ENCODE measurements around the gene USP1. TPM values are rescaled to one million over a fixed set of nuclear protein-coding genes. Genes with fewer than 3 reads are reported as not detected.
A peak's percentile ranks its signal among the peaks of the same experiment; 100 is the strongest.

The USP1 gene, protein sequence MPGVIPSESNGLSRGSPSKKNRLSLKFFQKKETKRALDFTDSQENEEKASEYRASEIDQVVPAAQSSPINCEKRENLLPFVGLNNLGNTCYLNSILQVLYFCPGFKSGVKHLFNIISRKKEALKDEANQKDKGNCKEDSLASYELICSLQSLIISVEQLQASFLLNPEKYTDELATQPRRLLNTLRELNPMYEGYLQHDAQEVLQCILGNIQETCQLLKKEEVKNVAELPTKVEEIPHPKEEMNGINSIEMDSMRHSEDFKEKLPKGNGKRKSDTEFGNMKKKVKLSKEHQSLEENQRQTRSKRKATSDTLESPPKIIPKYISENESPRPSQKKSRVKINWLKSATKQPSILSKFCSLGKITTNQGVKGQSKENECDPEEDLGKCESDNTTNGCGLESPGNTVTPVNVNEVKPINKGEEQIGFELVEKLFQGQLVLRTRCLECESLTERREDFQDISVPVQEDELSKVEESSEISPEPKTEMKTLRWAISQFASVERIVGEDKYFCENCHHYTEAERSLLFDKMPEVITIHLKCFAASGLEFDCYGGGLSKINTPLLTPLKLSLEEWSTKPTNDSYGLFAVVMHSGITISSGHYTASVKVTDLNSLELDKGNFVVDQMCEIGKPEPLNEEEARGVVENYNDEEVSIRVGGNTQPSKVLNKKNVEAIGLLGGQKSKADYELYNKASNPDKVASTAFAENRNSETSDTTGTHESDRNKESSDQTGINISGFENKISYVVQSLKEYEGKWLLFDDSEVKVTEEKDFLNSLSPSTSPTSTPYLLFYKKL
- total RNA-seq, result 10 to 100 TPM; 14.6 to 31.3 (median 24.7) TPM

DNA sequence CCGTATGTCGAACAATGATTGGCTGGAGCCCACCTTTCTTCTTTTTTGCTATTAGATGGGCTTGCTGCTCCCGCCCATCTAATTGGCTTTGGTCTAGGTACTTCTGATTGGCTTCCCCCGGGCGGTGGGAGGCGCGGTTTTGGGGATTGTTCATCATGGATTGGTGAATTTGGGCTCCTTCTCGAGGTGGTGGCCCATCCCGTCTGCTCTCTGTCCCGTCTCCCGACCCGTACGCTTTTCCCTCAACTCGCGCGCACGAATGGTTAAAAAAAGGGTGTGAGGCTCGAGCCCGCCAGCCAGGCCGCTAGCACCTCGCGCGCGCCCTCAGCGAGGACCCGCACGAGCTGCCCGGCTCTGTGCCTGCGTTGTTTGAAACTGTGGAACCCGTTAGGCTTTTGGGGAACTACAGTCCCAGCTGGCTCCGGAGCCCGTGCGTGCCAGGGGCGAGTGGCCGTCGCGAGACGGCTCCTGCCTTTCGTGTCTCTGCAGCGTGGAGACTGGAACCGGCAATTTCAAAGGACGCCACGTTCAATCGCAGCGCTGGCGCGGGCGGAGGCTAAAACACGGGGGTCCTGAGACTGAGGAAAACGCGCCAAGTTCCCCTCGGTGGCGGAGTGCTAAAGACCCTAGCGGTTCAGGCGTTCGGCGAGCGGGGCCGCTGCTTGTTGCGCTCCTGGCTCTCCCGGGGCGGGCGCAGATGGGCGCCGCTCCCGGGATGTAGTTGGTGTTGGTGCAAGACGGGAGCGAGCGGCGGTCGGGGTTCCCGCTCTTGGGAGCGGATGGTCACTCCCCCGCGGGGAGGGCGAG lies at the start of gene USP1:
TSS of gene USP1 (plus strand) at position 584 of the 807 bp plus-strand sequence. CDS start 2,819 bp downstream, outside the sequence.
- H3K4me3 ChIP-seq, result peak within 1 kb of the TSS; percentile 76 to 99 (median 96)
- H3K4me1 ChIP-seq, result peaks cover 12 to 49% (median 21%) of the 10 kb centered on the region in 3 donors
- peak; percentile 95 for DNase-seq
- H3K27ac ChIP-seq, result peak within 1 kb of the TSS; percentile 98 to 99 (median 99)
- intact Hi-C loops (cut with DNase I), result no loop called here
- no peaks in the 10 kb centered on the region for H3K9me3 ChIP-seq
- peak in 3 of 4 donors; percentile 12 to 58 (median 25) for TF ChIP-seq POLR2A (IDR thresholded peaks at IDR 0.05)
- TF ChIP-seq, protein P1, sequence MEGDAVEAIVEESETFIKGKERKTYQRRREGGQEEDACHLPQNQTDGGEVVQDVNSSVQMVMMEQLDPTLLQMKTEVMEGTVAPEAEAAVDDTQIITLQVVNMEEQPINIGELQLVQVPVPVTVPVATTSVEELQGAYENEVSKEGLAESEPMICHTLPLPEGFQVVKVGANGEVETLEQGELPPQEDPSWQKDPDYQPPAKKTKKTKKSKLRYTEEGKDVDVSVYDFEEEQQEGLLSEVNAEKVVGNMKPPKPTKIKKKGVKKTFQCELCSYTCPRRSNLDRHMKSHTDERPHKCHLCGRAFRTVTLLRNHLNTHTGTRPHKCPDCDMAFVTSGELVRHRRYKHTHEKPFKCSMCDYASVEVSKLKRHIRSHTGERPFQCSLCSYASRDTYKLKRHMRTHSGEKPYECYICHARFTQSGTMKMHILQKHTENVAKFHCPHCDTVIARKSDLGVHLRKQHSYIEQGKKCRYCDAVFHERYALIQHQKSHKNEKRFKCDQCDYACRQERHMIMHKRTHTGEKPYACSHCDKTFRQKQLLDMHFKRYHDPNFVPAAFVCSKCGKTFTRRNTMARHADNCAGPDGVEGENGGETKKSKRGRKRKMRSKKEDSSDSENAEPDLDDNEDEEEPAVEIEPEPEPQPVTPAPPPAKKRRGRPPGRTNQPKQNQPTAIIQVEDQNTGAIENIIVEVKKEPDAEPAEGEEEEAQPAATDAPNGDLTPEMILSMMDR (IDR thresholded peaks at IDR 0.05), result peak in 2 of 6 experiments; percentile 11 to 12
- peaks cover 0 to 6% (median 0%) of the 10 kb centered on the region in 3 donors for H3K36me3 ChIP-seq
- H3K27me3 ChIP-seq, result no peaks in the 10 kb centered on the region
- 0% methylated on average over 29 to 41 of the region's 76 CpGs for WGBS, 2 donors

DNA sequence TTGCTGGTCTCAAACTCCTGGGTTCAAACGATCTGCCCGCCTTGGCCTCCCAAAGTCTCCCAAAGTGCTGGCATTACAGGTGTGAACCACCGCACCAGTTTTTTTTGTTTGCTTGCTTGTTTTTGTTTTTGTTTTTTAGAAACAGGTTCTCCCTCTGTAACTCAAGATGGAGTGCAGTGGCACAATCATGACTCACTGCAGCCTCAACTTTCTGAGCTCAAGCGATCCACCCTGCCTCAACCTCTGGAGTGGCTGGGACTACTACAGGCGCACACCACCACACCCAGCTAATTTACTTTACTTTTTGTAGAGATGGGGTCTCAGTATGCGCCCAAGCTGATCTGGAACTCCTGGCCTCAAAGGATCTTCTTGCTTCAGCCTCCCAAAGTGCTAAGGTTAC lies 47.3 kb upstream of the USP1 start:
- TF ChIP-seq, protein P1 (IDR thresholded peaks at IDR 0.05), result no peak
- TF ChIP-seq POLR2A (IDR thresholded peaks at IDR 0.05), result no peak
- DNase-seq, result no peak
- peaks cover 0 to 11% (median 0%) of the 10 kb centered on the region in 4 donors for H3K27me3 ChIP-seq
- H3K9me3 ChIP-seq, result no peaks in the 10 kb centered on the region
- 87 to 88% methylated on average over 6 of the region's 6 CpGs for WGBS, 2 donors
- H3K27ac ChIP-seq, result no peak overlapping the region
- no peak overlapping the region for H3K4me3 ChIP-seq
- peaks cover 0 to 14% (median 0%) of the 10 kb centered on the region in 3 donors for H3K4me1 ChIP-seq
- intact Hi-C loops (cut with DNase I), result no loop called here
- no peaks in the 10 kb centered on the region for H3K36me3 ChIP-seq

DNA sequence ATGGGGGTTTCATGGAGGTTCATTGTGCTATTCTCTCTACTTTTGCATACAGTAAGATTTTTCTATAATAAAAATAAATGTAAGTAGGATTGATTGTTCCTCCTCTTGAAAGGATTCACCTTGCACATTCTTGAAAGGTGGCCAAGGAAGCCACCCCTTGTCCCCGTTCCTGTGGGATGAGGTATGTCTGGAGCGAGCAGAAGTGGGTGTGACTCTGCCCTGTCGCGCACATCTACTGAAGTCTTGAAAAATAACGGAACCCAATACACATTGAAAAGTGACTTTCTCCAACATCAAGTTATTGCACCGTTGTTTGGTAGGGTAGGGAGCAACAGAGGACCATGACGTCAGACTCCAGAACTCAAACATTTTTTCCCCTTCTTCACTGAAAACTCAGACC lies 46.8 kb upstream of the USP1 start:
- Histone ChIP-seq H3K36me3 (no peaks in the 10 kb centered on the region), H3K27me3 (peaks cover 0 to 11% (median 0%) of the 10 kb centered on the region in 4 donors), H3K27ac (no peak overlapping the region), H3K4me3 (no peak overlapping the region), H3K9me3 (no peaks in the 10 kb centered on the region), H3K4me1 (peaks cover 0 to 14% (median 0%) of the 10 kb centered on the region in 3 donors)
- intact Hi-C loops (cut with DNase I), result no loop called here
- TF ChIP-seq POLR2A (IDR thresholded peaks at IDR 0.05), result no peak
- TF ChIP-seq, protein P1 (IDR thresholded peaks at IDR 0.05), result no peak
- no peak for DNase-seq
- WGBS, 2 donors, result 82 to 85% methylated on average over 7 of the region's 7 CpGs

DNA sequence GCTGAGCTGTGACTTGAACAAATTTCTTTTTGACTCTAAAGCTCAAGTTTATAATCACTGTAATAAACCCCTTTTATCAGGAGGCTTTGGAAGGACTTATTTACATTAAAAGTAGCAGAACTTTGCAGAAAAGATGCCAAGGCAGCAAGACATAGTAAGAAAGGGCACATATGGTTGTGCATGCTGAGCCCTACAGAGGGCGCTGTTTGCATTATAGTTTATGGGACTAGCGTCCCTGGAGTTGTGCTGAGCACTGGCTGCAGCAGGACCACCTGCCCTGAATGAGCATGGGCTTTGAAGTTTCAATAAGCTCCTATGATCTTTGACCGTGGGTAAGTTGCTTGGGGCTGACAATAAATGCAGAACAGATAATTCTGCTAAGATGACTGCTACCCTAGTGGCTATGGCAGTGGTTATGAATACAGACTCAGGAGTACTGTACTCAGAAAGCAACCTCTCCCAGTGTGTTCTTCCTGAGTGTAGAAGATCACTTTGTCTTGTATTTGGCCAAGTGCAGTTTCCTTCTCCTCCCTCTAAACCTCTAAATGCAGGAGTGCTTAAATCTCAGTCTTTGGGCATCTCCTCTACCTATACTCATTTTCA lies 45.4 kb upstream of the USP1 start:
- H3K36me3 ChIP-seq, result no peaks in the 10 kb centered on the region
- no peak for DNase-seq
- 30 to 33% methylated on average over 3 of the region's 3 CpGs for WGBS, 2 donors
- peaks cover 0 to 14% (median 0%) of the 10 kb centered on the region in 3 donors for H3K4me1 ChIP-seq
- peaks cover 0 to 11% (median 0%) of the 10 kb centered on the region in 4 donors for H3K27me3 ChIP-seq
- H3K9me3 ChIP-seq, result no peaks in the 10 kb centered on the region
- no peak for TF ChIP-seq POLR2A (IDR thresholded peaks at IDR 0.05)
- TF ChIP-seq, protein P1 (IDR thresholded peaks at IDR 0.05), result peak in 3 of 6 experiments; percentile 25 to 46 (median 28)
- no peak overlapping the region for H3K27ac ChIP-seq
- intact Hi-C loops (cut with DNase I), result no loop called here
- H3K4me3 ChIP-seq, result no peak overlapping the region
